ENCODE results near the gene CTAG1A.
"Not testable (repeated sequence)": the region's sequence is repeated elsewhere in the genome, so short reads cannot be mapped to it uniquely, and the experiment has no call there.

The CTAG1A gene

DNA sequence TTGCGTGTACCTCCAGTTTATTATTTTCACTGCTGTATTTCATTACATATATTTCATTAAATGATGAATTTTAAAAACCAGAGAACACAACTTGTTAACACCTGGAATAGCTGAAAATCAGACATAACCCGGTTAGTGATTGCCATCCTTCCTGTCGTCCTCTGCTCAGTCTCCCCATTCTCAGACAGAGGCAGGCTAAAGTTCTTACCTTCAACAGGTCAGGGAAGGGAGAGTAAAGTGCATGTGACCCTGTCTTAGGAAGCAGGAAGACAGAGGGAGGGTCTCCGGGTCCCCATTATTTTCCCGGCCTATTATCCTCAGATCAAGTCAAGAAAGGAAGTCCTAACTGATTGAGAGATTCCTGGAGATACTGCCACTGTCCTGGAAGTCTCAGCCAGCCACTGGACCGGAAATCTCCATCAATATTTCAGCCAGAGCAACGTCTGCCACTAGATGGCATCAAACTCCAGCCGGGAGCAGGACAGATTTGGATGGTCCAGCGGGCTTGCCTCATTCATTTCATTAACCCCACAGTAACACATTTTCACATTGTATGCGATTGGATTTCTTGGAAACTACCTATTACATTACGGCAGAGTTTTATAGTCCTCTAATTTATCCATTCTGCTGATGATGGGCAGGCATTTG lies 36.0 kb downstream of the CTAG1A start:
- DNase-seq, result not testable (repeated sequence)

DNA sequence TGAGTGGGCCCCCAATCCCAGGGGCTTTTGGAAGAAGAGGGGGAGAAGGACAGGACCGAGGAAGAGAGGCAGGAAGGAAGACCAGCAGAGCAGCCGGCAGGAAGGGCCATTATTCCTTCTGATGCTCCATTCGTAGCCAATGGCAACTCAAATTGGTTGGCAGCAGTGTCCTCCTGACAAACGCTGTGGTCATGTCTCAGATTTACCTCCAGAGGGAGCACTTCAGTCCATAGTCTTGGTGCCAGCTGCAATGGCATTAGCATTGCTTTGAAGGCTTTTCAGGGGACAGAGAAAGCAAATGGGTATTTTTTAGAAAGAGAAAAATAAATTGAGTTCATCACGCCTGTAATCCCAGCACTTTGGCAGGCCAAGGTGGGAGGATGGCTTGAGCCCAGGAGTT lies 44.0 kb downstream of the CTAG1A start:
- DNase-seq, result not testable (repeated sequence)

DNA sequence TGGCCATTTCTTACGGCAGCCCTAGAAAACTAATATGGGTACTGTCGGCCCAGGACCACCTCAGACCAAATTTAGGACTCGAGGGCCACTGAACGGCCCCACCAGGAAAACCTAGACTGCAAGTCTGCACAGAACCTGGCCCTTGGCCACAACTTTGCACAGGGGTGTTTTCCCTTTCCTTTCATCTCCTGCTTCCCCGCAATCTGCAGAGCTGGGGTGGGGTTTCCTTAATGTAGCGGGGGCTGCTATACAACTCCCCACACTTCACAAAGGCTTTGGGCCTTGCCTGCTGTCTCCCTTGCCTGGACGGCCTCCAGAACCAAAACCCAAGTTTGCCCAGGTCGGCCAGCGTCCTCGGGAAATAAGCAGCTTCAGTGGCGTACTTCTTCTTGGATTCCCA lies 46.0 kb downstream of the CTAG1A start:
- DNase-seq, result not testable (repeated sequence)

DNA sequence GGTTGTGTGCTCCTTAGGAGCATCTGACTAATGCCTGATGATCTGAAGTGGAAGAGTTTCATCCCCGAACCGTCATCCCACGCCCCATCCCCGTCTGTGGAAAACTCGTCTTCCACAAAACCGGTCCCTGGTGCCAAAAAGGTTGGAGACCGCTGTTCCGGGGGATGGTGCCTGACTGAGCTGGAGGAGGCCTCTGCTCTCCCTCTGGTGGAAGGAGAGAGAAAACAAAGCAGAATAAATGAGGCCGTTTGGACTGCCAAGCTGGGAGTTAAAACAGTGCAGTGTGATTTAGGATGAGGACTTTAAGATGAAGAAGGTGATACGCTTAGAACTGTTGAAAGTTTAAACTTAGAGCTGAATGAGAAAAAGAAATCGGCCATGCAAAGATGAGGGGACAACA lies 48.7 kb downstream of the CTAG1A start:
- DNase-seq, result not testable (repeated sequence)
